HG03060 (cell line): Measurements from ENCODE around the gene PDSS2.
"Not testable (repeated sequence)": the region's sequence is repeated elsewhere in the genome, so short reads cannot be mapped to it uniquely, and the experiment has no call there.

ENCODE experiments used
- ATAC-seq: cut with Tn5 transposase; IDR thresholded peaks from one replicate; pipeline ENCODE4 v1.9.1; 2021; ENCODE audit warnings: low read depth, moderate number of reproducible peaks; ENCODE audit not compliant: unreplicated experiment

PDSS2 gene

GRCh38 chr6:107231243-107231642, 228.1 kb downstream of the PDSS2 start:
- ATAC-seq = no peak

DNA sequence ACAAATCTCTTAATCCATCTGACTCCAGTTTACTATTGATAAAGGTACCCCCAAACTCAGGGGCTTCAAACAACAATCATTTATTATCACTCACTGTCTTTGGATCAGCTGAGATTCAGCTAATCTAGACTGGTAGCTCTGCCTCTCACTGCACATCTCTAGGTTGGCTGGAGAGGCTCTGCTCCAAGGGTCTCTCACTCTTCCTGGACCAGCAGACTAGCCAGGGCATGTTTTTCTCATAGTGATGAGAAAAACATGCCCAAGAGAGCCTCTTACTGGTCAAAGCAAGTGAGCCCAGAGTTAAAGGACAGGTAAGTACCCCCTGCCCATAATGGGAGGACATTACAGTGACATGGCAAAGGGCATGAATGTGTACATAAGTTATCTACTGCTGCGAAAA, 228.9 kb downstream of the PDSS2 start:
- no peak for ATAC-seq

DNA sequence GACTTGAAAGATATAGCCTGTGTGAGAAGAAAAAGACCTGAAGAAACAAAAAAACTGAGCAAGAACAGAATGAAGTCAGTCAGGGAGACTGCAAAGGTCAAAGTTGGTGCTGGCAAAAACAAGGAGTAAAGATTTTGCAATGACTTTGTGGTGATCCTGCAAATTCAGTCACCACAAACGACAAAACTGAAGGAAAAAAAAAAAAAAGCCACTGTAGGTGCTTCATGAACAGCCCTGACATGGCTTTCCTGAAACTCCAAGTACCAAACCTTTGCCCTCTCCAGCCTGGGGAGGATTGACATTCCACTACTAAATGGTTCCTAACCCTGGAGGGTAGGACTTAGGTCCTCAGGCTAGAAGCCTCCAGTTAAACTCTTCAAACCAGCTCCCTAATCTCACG, 229.3 kb downstream of the PDSS2 start:
- ATAC-seq = no peak

GRCh38 chr6:107228754-107229153, 230.6 kb downstream of the PDSS2 start:
- ATAC-seq = no peak

GRCh38 chr6:107221519-107221918, 237.8 kb downstream of the PDSS2 start:
- no peak for ATAC-seq

GRCh38 chr6:107219851-107220250, 239.5 kb downstream of the PDSS2 start:
- no peak for ATAC-seq

- no peak for ATAC-seq
These were observed 241.2 kb downstream of the PDSS2 start for GRCh38 chr6:107218142-107218541.

- ATAC-seq = no peak
These were observed 242.1 kb downstream of the PDSS2 start for GRCh38 chr6:107217248-107217647.

- no peak for ATAC-seq
These were observed 243.0 kb downstream of the PDSS2 start for GRCh38 chr6:107216197-107216933.

- no peak for ATAC-seq
These were observed 244.0 kb downstream of the PDSS2 start for GRCh38 chr6:107215334-107215733.

GRCh38 chr6:107214655-107215054, 244.7 kb downstream of the PDSS2 start:
- no peak for ATAC-seq

DNA sequence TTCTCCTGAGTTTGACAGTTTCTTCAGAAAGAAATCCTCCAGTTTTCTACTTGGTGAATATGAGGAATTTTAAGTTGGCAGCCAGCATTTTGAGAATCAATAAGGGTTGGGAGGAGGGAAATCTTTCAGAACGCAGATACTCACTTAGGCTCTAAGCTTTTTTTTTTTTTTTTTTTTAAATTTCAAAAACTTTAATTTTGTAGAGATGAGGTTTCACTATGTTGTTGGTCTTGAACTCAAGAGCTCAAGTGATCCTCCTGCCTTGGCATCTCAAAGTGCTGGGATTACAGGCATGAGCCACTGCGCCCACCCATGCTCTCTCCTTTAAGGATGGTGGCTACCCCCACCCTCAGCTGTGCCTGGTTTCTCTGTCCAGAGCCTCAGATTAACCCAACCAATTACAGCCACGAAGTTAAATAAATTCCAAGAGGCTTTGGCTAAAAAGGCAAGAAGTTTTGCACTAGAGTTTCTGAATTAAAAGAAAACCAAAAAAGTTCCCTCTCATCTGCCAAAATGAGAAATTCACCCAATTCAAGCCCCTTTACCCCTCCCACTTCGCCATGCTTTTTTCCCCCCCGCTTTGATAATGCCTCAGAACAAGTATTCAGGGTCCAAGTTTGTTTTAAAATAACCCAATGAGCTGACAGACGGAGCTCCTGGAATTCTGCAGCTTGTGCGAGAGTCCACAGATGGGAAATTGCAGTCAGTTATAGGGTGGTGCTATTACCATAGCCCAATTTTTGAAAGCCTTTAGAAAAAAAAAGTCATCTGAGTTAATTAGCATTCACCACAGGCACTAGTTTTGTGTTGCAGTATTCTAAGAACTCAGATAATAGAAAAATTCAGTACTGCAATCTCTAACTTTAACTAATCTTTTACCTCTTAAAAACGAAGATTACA, 249.7 kb downstream of the PDSS2 start:
- ATAC-seq = no peak

- ATAC-seq = no peak
These were observed 252.0 kb downstream of the PDSS2 start for GRCh38 chr6:107207251-107207873.

DNA sequence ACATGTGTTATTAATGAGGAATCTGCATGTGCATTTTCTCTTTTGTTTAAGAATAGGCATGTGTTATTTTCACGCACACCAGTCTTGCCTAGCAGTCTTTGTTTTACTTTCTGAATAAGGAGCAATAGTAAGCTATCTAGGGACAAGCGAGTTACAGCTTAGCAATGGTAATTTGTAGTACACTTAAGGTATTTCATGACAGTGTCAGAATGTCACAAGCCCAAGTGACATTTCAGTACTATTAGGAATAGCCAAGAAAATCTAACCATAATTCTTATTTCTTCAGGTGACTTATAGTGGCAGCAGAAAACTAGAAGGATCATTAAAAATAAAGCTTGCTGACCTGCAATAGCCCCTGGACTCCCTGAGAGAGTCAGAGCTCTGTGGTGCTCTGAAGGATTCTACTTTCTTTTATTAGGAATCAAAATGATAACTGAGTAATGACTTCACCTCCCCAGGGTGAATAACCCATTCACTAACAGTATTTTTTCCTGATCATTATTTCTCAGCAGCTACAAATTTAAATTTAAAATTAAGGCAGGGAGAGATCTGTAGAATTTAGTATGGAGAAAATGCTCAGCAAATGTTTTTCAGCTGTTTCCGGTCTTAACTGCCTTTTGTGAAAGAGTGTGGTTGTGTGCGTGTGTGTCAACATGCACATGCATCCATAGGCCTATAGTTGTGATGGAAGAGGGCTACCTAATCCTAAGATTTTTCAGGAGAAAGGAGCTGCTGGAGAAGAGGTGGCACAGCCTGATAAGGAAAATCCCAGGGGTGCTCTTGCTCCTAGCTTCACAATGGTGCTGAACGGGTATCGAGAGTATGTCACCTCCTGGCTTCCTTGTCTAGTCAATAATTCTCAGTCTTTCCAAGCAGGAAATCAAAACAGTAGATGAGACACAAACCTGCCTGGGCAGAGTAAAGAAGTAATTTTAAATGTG, 254.0 kb downstream of the PDSS2 start:
- ATAC-seq = no peak

DNA sequence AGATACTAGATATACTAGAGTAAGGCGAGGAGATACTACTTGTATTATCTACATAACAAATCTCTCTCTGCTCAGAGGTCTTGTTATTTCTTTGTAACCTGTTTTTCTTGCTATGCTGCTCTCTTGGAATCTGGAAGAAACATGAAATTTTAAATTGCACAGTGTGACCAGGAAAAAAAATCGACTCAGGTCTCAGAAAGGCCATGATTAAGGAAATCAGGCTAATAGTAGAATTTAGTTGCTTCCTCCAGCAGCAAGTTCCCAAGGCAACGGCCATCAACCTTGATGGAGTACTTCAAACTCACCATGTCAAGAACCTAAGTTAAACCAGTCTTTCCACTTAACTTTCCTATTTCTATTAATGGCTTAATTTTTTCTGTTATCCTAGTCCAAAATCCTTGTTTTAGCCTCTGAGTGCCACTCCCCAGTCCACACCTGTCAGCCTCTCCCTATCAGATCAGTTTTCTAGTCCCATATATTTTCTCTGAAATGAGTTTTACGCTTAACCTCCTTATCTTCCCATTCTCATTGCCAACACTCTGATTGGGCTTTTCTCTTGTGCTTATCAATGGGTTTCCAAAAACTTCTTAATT, 256.4 kb downstream of the PDSS2 start:
- ATAC-seq = no peak

GRCh38 chr6:107198631-107199416, 260.5 kb downstream of the PDSS2 start:
- no peak for ATAC-seq

DNA sequence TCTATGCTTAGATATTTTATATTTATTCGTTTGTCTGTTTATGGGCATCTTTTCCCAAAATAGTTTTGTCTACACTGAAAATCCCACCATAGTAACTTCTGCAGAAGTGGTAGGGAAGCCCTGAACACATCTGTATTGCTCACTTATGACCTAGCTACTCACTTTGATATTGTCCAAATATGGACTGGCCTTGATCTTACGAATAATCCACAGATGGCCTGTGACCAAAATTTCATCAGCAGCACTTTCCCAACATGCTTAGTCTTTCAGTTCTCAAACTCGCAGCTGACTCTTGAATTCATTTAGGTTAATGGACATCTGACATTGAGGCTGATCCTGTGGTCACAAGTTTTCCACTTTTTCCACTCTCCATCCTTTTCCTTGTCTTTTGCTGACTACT, 263.2 kb downstream of the PDSS2 start:
- ATAC-seq = no peak

- ATAC-seq = not testable (repeated sequence)
These were observed 264.6 kb downstream of the PDSS2 start for GRCh38 chr6:107194723-107195122.

- ATAC-seq = no peak
These were observed 266.5 kb downstream of the PDSS2 start for GRCh38 chr6:107192830-107193229.
